LNCaP clone FGC (cell line): ENCODE measurements around the gene CBL.
A peak's percentile ranks its signal among the peaks of the same experiment; 100 is the strongest.
"Not testable (repeated sequence)": the region's sequence is repeated elsewhere in the genome, so short reads cannot be mapped to it uniquely, and the experiment has no call there.

Experiments
- DNase-seq: peaks from one replicate; pipeline ENCODE4 v3.0.0-alpha.2; 2011; ENCODE audit warnings: low read depth
- H3K4me3 ChIP-seq: 2 replicates; pipeline ENCODE4 v1.5.1; 2011; ENCODE audit warnings: mild to moderate bottlenecking, low read depth, low read length, control low read depth
- CTCF ChIP-seq: IDR thresholded peaks from 2 replicates; pipeline ENCODE4 v1.5.1; 2012; ENCODE audit warnings: mild to moderate bottlenecking; ENCODE audit not compliant: control insufficient read depth, insufficient read depth; ENCODE audit errors: extremely low read depth

The CBL gene

GRCh38 chr11:119166368-119167076 is 39.6 kb upstream of the CBL start:
- no peak for DNase-seq
- TF ChIP-seq CTCF: no peak
- no peak overlapping the region for H3K4me3 ChIP-seq

GRCh38 chr11:119167077-119167458 is 39.1 kb upstream of the CBL start:
- not testable (repeated sequence) for H3K4me3 ChIP-seq, DNase-seq

- no peak for DNase-seq
- H3K4me3 ChIP-seq: no peak overlapping the region
- no peak for TF ChIP-seq CTCF
Observed at GRCh38 chr11:119167933-119168332, 38.2 kb upstream of the CBL start.

- DNase-seq: peak; percentile 44
- H3K4me3 ChIP-seq: peak within 1 kb of the TSS; percentile 78
- peak; percentile 98 for TF ChIP-seq CTCF
Observed at GRCh38 chr11:119168471-119169281, 37.5 kb upstream of the CBL start, which contains the start of gene NLRX1. Gene NLRX1 (plus strand): TSS chr11:119168725. CDS start chr11:119171404, 2,679 bp downstream.

- no peak for DNase-seq
- H3K4me3 ChIP-seq: peak overlapping the region; percentile 78
- no peak for TF ChIP-seq CTCF
Observed at GRCh38 chr11:119169282-119169719, 36.8 kb upstream of the CBL start.

GRCh38 chr11:119172513-119172912 is 33.6 kb upstream of the CBL start:
- no peak overlapping the region for H3K4me3 ChIP-seq
- no peak for TF ChIP-seq CTCF
- DNase-seq: no peak

- no peak for DNase-seq
- H3K4me3 ChIP-seq: no peak overlapping the region
- TF ChIP-seq CTCF: no peak
Observed at GRCh38 chr11:119173453-119173852, 32.7 kb upstream of the CBL start.
